Body of pancreas (tissue), 4 donors: ENCODE data around the gene PXDN. TPM values are rescaled to one million over a fixed set of nuclear protein-coding genes. Genes with fewer than 3 reads are reported as not detected.

ENCODE experiments used
- ATAC-seq: fragments of 150-250 bp; one replicate; pipeline ENCODE4 v1.9.1; 2016
- DNase-seq, 4 donors: peaks; one replicate each; pipeline ENCODE4 v3.0.0-alpha.2; 2019
- H3K27ac ChIP-seq, 4 donors: fragments of 200-600 bp; sonication (generic); 1 replicate in 3 of 4; 2 replicates in 1 of 4; pipeline versions ENCODE4 v1.5.1 to v1.6.1; 2016 to 2019; ENCODE audit warnings: mild to moderate bottlenecking in 1 of 4, mixed read lengths in 1 of 4, moderate library complexity in 1 of 4
- H3K27me3 ChIP-seq, 2 donors: fragments of 200-600 bp; sonication (generic); one replicate each; pipeline ENCODE4 v1.6.0; 2016; ENCODE audit warnings: mild to moderate bottlenecking in 1 of 2
- H3K36me3 ChIP-seq, 2 donors: fragments of 200-600 bp; sonication (generic); replicated peaks in 1 of 2; 2 replicates each; pipeline ENCODE4 v1.5.1; 2016; ENCODE audit warnings: low read depth in 2 of 2; ENCODE audit not compliant: insufficient read depth in 1 of 2
- H3K4me1 ChIP-seq: fragments of 200-600 bp; sonication (generic); one replicate; pipeline ENCODE4 v1.6.0; 2016
- H3K4me3 ChIP-seq, 2 donors: fragments of 200-600 bp; sonication (generic); 1 replicate in 1 of 2; 2 replicates in 1 of 2; pipeline ENCODE4 v1.5.1; 2016 to 2019
- H3K9me3 ChIP-seq, 3 donors: fragments of 200-600 bp; sonication (generic); 1 replicate in 2 of 3; 2 replicates in 1 of 3; pipeline ENCODE4 v1.5.1; 2016
- POLR2A ChIP-seq, 3 donors: fragments of 450-650 bp; IDR thresholded peaks; one replicate each; pipeline ENCODE4 v1.6.1; 2016; ENCODE audit warnings: antibody characterized with exemption in 3 of 3, mild to moderate bottlenecking in 2 of 3
- WGBS, 2 donors: methylation state at CpG; one replicate each; pipeline ENCODE4 v1.1.5; 2017; 5-methylcytosine and 5-hydroxymethylcytosine counted together
- intact Hi-C: fragments of 100-400 bp; cut with DNase I; formaldehyde crosslinking; loops from one replicate; pipeline ENCODE4 v1.15.1; 2023
- total RNA-seq, 2 donors: library from RNA; depleted of rRNA; stranded (reverse); fragments of >200 nt; gene quantifications; one replicate each; pipeline ENCODE4 v1.1.0, GENCODE V29; 2016
- TF ChIP-seq, protein P1 (sequence below), 7 experiments: fragments of 450-650 bp in 4 of 7; fragments of 200-600 bp in 3 of 7; sonication (generic) in 3 of 7; IDR thresholded peaks; one replicate each; pipeline ENCODE4 v1.5.1; 2016 to 2019; ENCODE audit warnings: antibody characterized with exemption in 7 of 7

Gene PXDN
- total RNA-seq, 2 donors from 2014 or later: 7.0 to 41.9 TPM

GRCh38 chr2:1641523-1641922, 102.8 kb downstream of the PXDN start:
- intact Hi-C loops: no loop called here
- Histone ChIP-seq H3K36me3 (no peaks in the 10 kb centered on the region), H3K4me3 (no peak overlapping the region), H3K4me1 (no peaks in the 10 kb centered on the region), H3K27ac (no peak overlapping the region), H3K27me3 (no peaks in the 10 kb centered on the region), H3K9me3 (no peaks in the 10 kb centered on the region)
- ATAC-seq: no peak
- WGBS, 2 donors: 50 to 52% methylated on average over 3 of the region's 3 CpGs
- TF ChIP-seq, protein P1, sequence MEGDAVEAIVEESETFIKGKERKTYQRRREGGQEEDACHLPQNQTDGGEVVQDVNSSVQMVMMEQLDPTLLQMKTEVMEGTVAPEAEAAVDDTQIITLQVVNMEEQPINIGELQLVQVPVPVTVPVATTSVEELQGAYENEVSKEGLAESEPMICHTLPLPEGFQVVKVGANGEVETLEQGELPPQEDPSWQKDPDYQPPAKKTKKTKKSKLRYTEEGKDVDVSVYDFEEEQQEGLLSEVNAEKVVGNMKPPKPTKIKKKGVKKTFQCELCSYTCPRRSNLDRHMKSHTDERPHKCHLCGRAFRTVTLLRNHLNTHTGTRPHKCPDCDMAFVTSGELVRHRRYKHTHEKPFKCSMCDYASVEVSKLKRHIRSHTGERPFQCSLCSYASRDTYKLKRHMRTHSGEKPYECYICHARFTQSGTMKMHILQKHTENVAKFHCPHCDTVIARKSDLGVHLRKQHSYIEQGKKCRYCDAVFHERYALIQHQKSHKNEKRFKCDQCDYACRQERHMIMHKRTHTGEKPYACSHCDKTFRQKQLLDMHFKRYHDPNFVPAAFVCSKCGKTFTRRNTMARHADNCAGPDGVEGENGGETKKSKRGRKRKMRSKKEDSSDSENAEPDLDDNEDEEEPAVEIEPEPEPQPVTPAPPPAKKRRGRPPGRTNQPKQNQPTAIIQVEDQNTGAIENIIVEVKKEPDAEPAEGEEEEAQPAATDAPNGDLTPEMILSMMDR (IDR thresholded peaks at IDR 0.05): no peak
- TF ChIP-seq POLR2A (IDR thresholded peaks at IDR 0.05): no peak
- no peak for DNase-seq

DNA sequence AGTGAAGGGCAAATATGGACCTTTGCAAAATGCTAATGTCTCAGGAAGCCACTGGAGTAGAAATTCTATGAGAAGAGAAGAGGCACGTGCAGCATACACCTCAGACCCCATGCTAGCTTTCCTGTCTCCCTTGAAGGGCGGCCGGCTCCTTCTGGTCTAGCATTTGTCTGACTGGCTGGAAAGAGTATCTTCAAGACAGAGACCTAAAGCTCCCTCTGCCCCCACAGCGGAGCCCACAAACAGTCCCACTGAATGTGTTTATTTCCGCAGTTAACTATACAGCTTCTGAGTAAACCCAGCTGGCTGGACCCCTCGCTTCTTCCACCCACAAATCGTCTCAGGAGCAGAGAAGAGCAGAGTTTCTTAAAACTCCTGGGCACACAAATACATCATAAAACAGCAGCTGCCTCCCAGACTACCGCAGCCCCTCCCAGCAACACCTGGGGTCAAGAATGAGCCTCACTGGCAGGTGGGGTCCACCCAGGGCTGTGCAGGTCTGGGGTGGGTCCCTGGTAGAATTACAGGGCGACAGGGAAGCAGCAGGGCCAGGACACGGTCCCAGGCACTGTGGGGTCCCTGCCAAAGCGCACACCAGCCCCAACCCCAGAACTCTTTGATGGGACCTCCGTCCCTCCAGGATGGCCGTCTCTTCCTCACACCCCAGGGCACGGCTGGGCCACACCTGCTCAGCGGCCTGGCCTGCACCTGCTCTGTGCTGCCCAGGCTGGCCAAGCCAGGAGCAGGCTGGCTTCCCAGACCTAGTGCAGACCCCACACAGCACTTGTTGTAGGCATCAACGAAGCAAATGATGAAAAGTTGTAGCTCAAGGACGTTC, 103.8 kb downstream of the PXDN start:
- H3K9me3 ChIP-seq: no peaks in the 10 kb centered on the region
- 79 to 84% methylated on average over 13 to 17 of the region's 17 CpGs for WGBS, 2 donors
- no peak overlapping the region for H3K27ac ChIP-seq
- H3K27me3 ChIP-seq: no peaks in the 10 kb centered on the region
- H3K36me3 ChIP-seq: no peaks in the 10 kb centered on the region
- no peak overlapping the region for H3K4me3 ChIP-seq
- TF ChIP-seq POLR2A (IDR thresholded peaks at IDR 0.05): no peak
- TF ChIP-seq, protein P1 (IDR thresholded peaks at IDR 0.05): no peak
- ATAC-seq: no peak
- no peak for DNase-seq
- intact Hi-C loops: no loop called here
- H3K4me1 ChIP-seq: no peaks in the 10 kb centered on the region

DNA sequence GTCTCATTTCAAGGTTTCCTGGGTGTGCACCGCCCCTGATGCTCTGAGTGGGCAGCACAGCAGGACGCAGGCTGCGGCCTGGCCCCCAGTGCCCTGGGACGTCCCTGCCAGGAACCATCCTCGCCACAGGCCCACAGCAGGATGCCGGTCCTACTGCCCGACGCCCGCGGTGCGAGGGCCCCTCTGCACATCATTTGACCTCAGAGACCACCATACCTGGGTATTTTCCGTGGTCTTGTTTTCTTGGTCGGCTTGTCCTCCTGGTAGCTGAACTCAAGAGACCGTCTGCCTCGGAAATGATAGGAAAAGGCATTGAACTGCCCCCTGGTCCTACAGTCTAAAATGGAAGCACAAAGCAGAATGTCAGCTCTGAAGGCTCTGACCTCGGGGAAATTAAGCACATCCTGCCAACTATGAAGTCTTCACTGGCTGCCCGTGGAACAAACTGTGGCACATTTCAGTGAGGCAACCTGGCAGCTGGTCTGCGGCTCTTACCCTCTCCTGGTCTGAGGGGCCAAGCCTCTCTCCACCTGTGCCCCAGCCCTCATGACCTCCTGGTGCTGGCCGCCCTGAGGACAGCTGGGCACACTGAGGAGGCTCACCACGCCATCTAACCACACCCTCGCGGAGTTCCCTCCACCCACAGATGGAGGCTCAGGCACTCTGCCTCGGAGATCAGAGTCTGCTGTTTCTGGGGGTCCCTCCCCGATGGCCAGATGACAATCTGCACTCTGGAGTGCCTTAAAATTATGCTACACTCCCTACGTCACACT, 105.0 kb downstream of the PXDN start:
- ATAC-seq (no peak), DNase-seq (no peak)
- H3K4me3 ChIP-seq: no peak overlapping the region
- H3K9me3 ChIP-seq: no peaks in the 10 kb centered on the region
- H3K4me1 ChIP-seq: no peaks in the 10 kb centered on the region
- H3K36me3 ChIP-seq: no peaks in the 10 kb centered on the region
- 82 to 84% methylated on average over 22 to 25 of the region's 25 CpGs for WGBS, 2 donors
- TF ChIP-seq, protein P1 (IDR thresholded peaks at IDR 0.05): no peak
- no peak for TF ChIP-seq POLR2A (IDR thresholded peaks at IDR 0.05)
- no peak overlapping the region for H3K27ac ChIP-seq
- H3K27me3 ChIP-seq: no peaks in the 10 kb centered on the region
- intact Hi-C loops: no loop called here

- H3K4me1 ChIP-seq: no peaks in the 10 kb centered on the region
These were observed 105.9 kb downstream of the PXDN start for GRCh38 chr2:1638281-1638860.

More at GRCh38 chr2:1638281-1638860, 105.9 kb downstream of the PXDN start:
- DNase-seq (no peak), ATAC-seq (no peak)
- intact Hi-C loops: no loop called here
- Histone ChIP-seq H3K9me3 (no peaks in the 10 kb centered on the region), H3K36me3 (no peaks in the 10 kb centered on the region), H3K27me3 (no peaks in the 10 kb centered on the region), H3K27ac (no peak overlapping the region), H3K4me3 (no peak overlapping the region)
- 56% methylated on average over 10 to 11 of the region's 11 CpGs for WGBS, 2 donors
- TF ChIP-seq, protein P1 (IDR thresholded peaks at IDR 0.05): no peak
- TF ChIP-seq POLR2A (IDR thresholded peaks at IDR 0.05): no peak
